NCI-H1105 treated with DMSO at 0.1 percent for 48 hours (cell line): ENCODE measurements around the gene PAPPA2.
A peak's percentile ranks its signal among the peaks of the same experiment; 100 is the strongest.
"Not testable (repeated sequence)": the region's sequence is repeated elsewhere in the genome, so short reads cannot be mapped to it uniquely, and the experiment has no call there.

Source experiments
- DNase-seq: peaks from one replicate; lab custom pipeline; 2025; lab: John Stamatoyannopoulos, UW

The PAPPA2 gene

GRCh38 chr1:176552217-176552991 is 89.4 kb downstream of the PAPPA2 start:
- DNase-seq = no peak

- DNase-seq = no peak
These were observed 90.0 kb downstream of the PAPPA2 start for GRCh38 chr1:176552999-176553398.

GRCh38 chr1:176556288-176556687 is 93.3 kb downstream of the PAPPA2 start:
- no peak for DNase-seq

GRCh38 chr1:176557543-176558258 is 94.7 kb downstream of the PAPPA2 start:
- no peak for DNase-seq

- no peak for DNase-seq
These were observed 95.6 kb downstream of the PAPPA2 start for GRCh38 chr1:176558561-176558960.

- no peak for DNase-seq
These were observed 96.5 kb downstream of the PAPPA2 start for GRCh38 chr1:176559474-176559873.

GRCh38 chr1:176559878-176560277 is 96.9 kb downstream of the PAPPA2 start:
- DNase-seq = peak; percentile 45

- DNase-seq = no peak
These were observed 97.7 kb downstream of the PAPPA2 start for GRCh38 chr1:176560681-176561080.

- DNase-seq = not testable (repeated sequence)
These were observed 98.8 kb downstream of the PAPPA2 start for GRCh38 chr1:176561761-176562160.

- DNase-seq = no peak
These were observed 103.3 kb downstream of the PAPPA2 start for GRCh38 chr1:176566004-176566975.

- DNase-seq = no peak
These were observed 104.3 kb downstream of the PAPPA2 start for GRCh38 chr1:176567190-176567794.

GRCh38 chr1:176568185-176568584 is 105.2 kb downstream of the PAPPA2 start:
- DNase-seq = no peak

GRCh38 chr1:176574756-176575155 is 111.8 kb downstream of the PAPPA2 start:
- DNase-seq = no peak

- no peak for DNase-seq
These were observed 113.0 kb downstream of the PAPPA2 start for GRCh38 chr1:176575991-176576390.

- DNase-seq = no peak
These were observed 113.7 kb downstream of the PAPPA2 start for GRCh38 chr1:176576670-176577069.

- no peak for DNase-seq
These were observed 114.7 kb downstream of the PAPPA2 start for GRCh38 chr1:176577646-176578197.

GRCh38 chr1:176579087-176579486 is 116.1 kb downstream of the PAPPA2 start:
- DNase-seq = no peak

- DNase-seq = no peak
These were observed 132.2 kb downstream of the PAPPA2 start for GRCh38 chr1:176595217-176595616.

GRCh38 chr1:176601348-176601747 is 138.4 kb downstream of the PAPPA2 start:
- DNase-seq = no peak

- no peak for DNase-seq
These were observed 139.5 kb downstream of the PAPPA2 start for GRCh38 chr1:176602388-176603004.

GRCh38 chr1:176603696-176604095 is 140.7 kb downstream of the PAPPA2 start:
- DNase-seq = no peak
